ENCODE measurements around the gene METAP2. TPM values are rescaled to one million over a fixed set of nuclear protein-coding genes. Genes with fewer than 3 reads are reported as not detected.

Gene METAP2
- total and polyA plus RNA-seq, 2 donors, result 72.6 to 93.7 TPM

GRCh38 chr12:95509300-95509699 is 35.3 kb downstream of the METAP2 start:
- 96% methylated on average over 3 of the region's 3 CpGs for WGBS
- Histone ChIP-seq H3K4me3 (ENCODE audit: low read length in 2 of 2) (no peak overlapping the region), H3K4me1 (ENCODE audit: control insufficient read depth in 2 of 2, insufficient read depth in 2 of 2, low read length in 2 of 2) (no peaks in the 10 kb centered on the region), H3K27me3 (ENCODE audit: control insufficient read depth in 2 of 2, insufficient read depth in 1 of 2, low read length in 1 of 2) (no peaks in the 10 kb centered on the region), H3K27ac (ENCODE audit: low read depth in 1 of 2, low read length in 1 of 2) (no peak overlapping the region), H3K9me3 (ENCODE audit: control insufficient read depth in 2 of 2, insufficient read depth in 1 of 2, low read length in 1 of 2) (no peaks in the 10 kb centered on the region), H3K36me3 (ENCODE audit: control insufficient read depth in 2 of 2, insufficient read depth in 2 of 2, low read length in 1 of 2) (peaks cover 35 to 79% of the 10 kb centered on the region in 2 donors)
- DNase-seq (ENCODE audit: low read depth in 6 of 9, low spot score in 9 of 9), result no peak

DNA sequence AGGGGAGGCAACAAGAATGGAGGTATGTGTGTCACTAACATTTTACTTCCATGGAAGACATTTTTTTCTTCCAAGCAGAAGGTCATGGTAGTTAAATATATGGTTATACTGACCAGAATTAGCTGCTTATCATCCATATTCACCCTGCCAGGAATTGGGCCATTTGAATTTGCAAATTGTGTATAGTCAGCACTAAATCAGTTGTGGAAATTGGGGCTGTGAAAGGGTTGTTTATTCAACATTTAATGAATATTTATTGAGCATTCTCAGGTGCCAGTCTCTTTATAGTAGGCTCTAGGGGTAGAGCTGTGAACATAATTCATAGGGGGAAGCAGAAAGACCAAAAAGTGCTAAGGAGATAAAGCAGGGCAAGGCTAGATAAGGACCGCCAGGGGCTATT is 38.0 kb downstream of the METAP2 start:
- Histone ChIP-seq H3K4me3 (ENCODE audit: low read length in 2 of 2) (no peak overlapping the region), H3K27me3 (ENCODE audit: control insufficient read depth in 2 of 2, insufficient read depth in 1 of 2, low read length in 1 of 2) (no peaks in the 10 kb centered on the region), H3K27ac (ENCODE audit: low read depth in 1 of 2, low read length in 1 of 2) (no peak overlapping the region), H3K36me3 (ENCODE audit: control insufficient read depth in 2 of 2, insufficient read depth in 2 of 2, low read length in 1 of 2) (peaks cover 15 to 71% of the 10 kb centered on the region in 2 donors), H3K4me1 (ENCODE audit: control insufficient read depth in 2 of 2, insufficient read depth in 2 of 2, low read length in 2 of 2) (no peaks in the 10 kb centered on the region), H3K9me3 (ENCODE audit: control insufficient read depth in 2 of 2, insufficient read depth in 1 of 2, low read length in 1 of 2) (no peaks in the 10 kb centered on the region)
- WGBS, result 100% methylated on average over 1 of the region's 1 CpG
- DNase-seq (ENCODE audit: low read depth in 6 of 9, low spot score in 9 of 9), result no peak

- H3K9me3 ChIP-seq (ENCODE audit: control insufficient read depth in 2 of 2, insufficient read depth in 1 of 2, low read length in 1 of 2), result no peaks in the 10 kb centered on the region
These were observed 39.6 kb downstream of the METAP2 start for GRCh38 chr12:95513599-95513998.

GRCh38 chr12:95515197-95515596 is 41.2 kb downstream of the METAP2 start:
- H3K27ac ChIP-seq (ENCODE audit: low read depth in 1 of 2, low read length in 1 of 2), result no peak overlapping the region
- no peaks in the 10 kb centered on the region for H3K4me1 ChIP-seq (ENCODE audit: control insufficient read depth in 2 of 2, insufficient read depth in 2 of 2, low read length in 2 of 2)
- H3K4me3 ChIP-seq (ENCODE audit: low read length in 2 of 2), result no peak overlapping the region
- H3K27me3 ChIP-seq (ENCODE audit: control insufficient read depth in 2 of 2, insufficient read depth in 1 of 2, low read length in 1 of 2), result no peaks in the 10 kb centered on the region
- DNase-seq (ENCODE audit: low read depth in 6 of 9, low spot score in 9 of 9), result no peak
- 97% methylated on average over 3 of the region's 3 CpGs for WGBS
- H3K36me3 ChIP-seq (ENCODE audit: control insufficient read depth in 2 of 2, insufficient read depth in 2 of 2, low read length in 1 of 2), result peaks cover 7 to 50% of the 10 kb centered on the region in 2 donors
- H3K9me3 ChIP-seq (ENCODE audit: control insufficient read depth in 2 of 2, insufficient read depth in 1 of 2, low read length in 1 of 2), result no peaks in the 10 kb centered on the region

More at GRCh38 chr12:95513599-95513998, 39.6 kb downstream of the METAP2 start:
- Histone ChIP-seq H3K36me3 (ENCODE audit: control insufficient read depth in 2 of 2, insufficient read depth in 2 of 2, low read length in 1 of 2) (peaks cover 7 to 59% of the 10 kb centered on the region in 2 donors), H3K4me3 (ENCODE audit: low read length in 2 of 2) (no peak overlapping the region), H3K27ac (ENCODE audit: low read depth in 1 of 2, low read length in 1 of 2) (no peak overlapping the region), H3K4me1 (ENCODE audit: control insufficient read depth in 2 of 2, insufficient read depth in 2 of 2, low read length in 2 of 2) (no peaks in the 10 kb centered on the region), H3K27me3 (ENCODE audit: control insufficient read depth in 2 of 2, insufficient read depth in 1 of 2, low read length in 1 of 2) (no peaks in the 10 kb centered on the region)
- 98% methylated on average over 5 of the region's 5 CpGs for WGBS
- no peak for DNase-seq (ENCODE audit: low read depth in 6 of 9, low spot score in 9 of 9)

DNA sequence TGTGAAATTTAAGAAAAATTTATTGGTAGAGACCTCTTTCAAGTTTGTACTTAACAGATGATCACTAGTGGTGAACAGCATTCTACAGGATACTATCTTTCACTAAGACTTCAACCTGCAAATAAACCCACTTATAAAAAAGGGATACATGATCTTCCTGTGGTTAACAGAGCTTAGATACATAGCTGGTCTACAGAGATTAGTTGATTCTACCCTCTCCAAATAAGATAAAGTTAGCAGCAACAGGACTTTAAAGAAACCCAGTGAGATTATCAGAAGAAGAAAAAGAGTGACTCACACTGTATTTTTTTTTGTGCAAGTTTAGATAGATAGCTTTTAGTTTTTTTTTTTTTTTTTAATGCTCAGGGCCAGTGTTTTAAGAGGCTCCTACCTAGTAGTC is 42.8 kb downstream of the METAP2 start:
- peaks cover 7 to 41% of the 10 kb centered on the region in 2 donors for H3K36me3 ChIP-seq (ENCODE audit: control insufficient read depth in 2 of 2, insufficient read depth in 2 of 2, low read length in 1 of 2)

DNA sequence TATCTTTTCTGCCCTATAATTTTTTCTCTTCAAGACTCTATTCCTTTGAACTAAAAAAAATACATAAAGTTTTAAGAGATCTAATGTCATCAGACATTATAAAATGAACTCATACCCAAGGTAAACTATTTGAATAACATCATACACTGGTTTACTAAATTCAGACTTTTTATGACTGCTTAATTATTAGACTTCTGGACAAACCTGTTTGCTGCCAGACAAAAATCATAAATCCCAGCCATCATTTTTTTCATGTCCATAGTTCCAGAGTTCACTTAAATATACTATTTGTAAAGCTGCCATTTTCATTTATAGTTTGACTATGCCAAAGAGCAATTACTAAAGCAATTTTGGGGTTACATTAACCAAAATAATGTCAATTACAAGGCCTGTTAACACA is 43.3 kb downstream of the METAP2 start:
- H3K27me3 ChIP-seq (ENCODE audit: control insufficient read depth in 2 of 2, insufficient read depth in 1 of 2, low read length in 1 of 2), result no peaks in the 10 kb centered on the region
- DNase-seq (ENCODE audit: low read depth in 6 of 9, low spot score in 9 of 9), result no peak

More for the DNA sequence above, 42.8 kb downstream of the METAP2 start:
- no peak for DNase-seq (ENCODE audit: low read depth in 6 of 9, low spot score in 9 of 9)
- no peaks in the 10 kb centered on the region for H3K9me3 ChIP-seq (ENCODE audit: control insufficient read depth in 2 of 2, insufficient read depth in 1 of 2, low read length in 1 of 2)
- H3K4me1 ChIP-seq (ENCODE audit: control insufficient read depth in 2 of 2, insufficient read depth in 2 of 2, low read length in 2 of 2), result no peaks in the 10 kb centered on the region
- no peaks in the 10 kb centered on the region for H3K27me3 ChIP-seq (ENCODE audit: control insufficient read depth in 2 of 2, insufficient read depth in 1 of 2, low read length in 1 of 2)
- H3K4me3 ChIP-seq (ENCODE audit: low read length in 2 of 2), result no peak overlapping the region
- no peak overlapping the region for H3K27ac ChIP-seq (ENCODE audit: low read depth in 1 of 2, low read length in 1 of 2)

DNA sequence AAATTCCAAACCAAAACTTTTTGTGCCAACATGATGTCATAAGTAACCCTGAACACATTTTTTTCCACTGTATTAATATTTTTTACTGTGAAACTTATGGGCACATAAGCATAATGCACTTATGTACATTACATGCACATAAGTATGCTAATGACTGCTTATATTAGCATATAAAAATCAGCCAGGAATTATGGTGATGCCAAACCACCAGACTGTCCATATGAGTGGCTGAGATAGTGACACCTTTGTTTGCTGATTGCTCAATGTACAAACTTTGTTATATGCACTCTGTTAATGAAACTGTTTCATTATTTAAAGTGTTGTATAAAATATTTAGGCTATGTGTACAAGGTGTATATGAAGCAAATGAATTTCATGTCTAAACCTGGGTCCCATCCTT is 45.0 kb downstream of the METAP2 start:
- Histone ChIP-seq H3K36me3 (ENCODE audit: control insufficient read depth in 2 of 2, insufficient read depth in 2 of 2, low read length in 1 of 2) (peaks cover 0 to 20% of the 10 kb centered on the region in 2 donors), H3K9me3 (ENCODE audit: control insufficient read depth in 2 of 2, insufficient read depth in 1 of 2, low read length in 1 of 2) (no peaks in the 10 kb centered on the region), H3K27ac (ENCODE audit: low read depth in 1 of 2, low read length in 1 of 2) (no peak overlapping the region), H3K27me3 (ENCODE audit: control insufficient read depth in 2 of 2, insufficient read depth in 1 of 2, low read length in 1 of 2) (no peaks in the 10 kb centered on the region), H3K4me1 (ENCODE audit: control insufficient read depth in 2 of 2, insufficient read depth in 2 of 2, low read length in 2 of 2) (no peaks in the 10 kb centered on the region), H3K4me3 (ENCODE audit: low read length in 2 of 2) (no peak overlapping the region)
- DNase-seq (ENCODE audit: low read depth in 6 of 9, low spot score in 9 of 9), result no peak

More for the DNA sequence above, 43.3 kb downstream of the METAP2 start:
- no peak overlapping the region for H3K27ac ChIP-seq (ENCODE audit: low read depth in 1 of 2, low read length in 1 of 2)
- peaks cover 2 to 36% of the 10 kb centered on the region in 2 donors for H3K36me3 ChIP-seq (ENCODE audit: control insufficient read depth in 2 of 2, insufficient read depth in 2 of 2, low read length in 1 of 2)
- H3K4me3 ChIP-seq (ENCODE audit: low read length in 2 of 2), result no peak overlapping the region
- no peaks in the 10 kb centered on the region for H3K9me3 ChIP-seq (ENCODE audit: control insufficient read depth in 2 of 2, insufficient read depth in 1 of 2, low read length in 1 of 2)
- no peaks in the 10 kb centered on the region for H3K4me1 ChIP-seq (ENCODE audit: control insufficient read depth in 2 of 2, insufficient read depth in 2 of 2, low read length in 2 of 2)

GRCh38 chr12:95520816-95521215 is 46.9 kb downstream of the METAP2 start:
- Histone ChIP-seq H3K4me1 (ENCODE audit: control insufficient read depth in 2 of 2, insufficient read depth in 2 of 2, low read length in 2 of 2) (no peaks in the 10 kb centered on the region), H3K4me3 (ENCODE audit: low read length in 2 of 2) (no peak overlapping the region), H3K36me3 (ENCODE audit: control insufficient read depth in 2 of 2, insufficient read depth in 2 of 2, low read length in 1 of 2) (peaks cover 0 to 6% of the 10 kb centered on the region in 2 donors)

DNA sequence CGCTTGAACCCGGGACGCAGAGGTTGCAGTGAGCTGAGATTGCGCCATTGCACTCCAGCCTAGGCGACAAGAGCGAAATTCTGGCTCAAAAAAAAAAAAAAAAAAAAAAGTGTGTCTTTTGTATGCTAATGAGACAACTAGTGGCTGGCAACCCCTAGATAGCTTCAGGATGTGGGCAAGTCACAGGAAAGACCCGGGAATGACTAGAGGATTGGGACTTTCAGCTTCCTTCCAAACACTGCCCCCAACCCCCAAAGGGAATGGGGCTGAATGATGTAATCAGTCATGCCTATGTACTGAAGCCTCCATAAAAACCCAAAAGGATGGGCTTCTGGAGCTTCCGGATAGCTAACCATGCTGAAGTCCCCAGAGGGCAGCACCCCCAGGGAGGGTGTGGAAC is 48.7 kb downstream of the METAP2 start:
- Histone ChIP-seq H3K27ac (ENCODE audit: low read depth in 1 of 2, low read length in 1 of 2) (no peak overlapping the region), H3K36me3 (ENCODE audit: control insufficient read depth in 2 of 2, insufficient read depth in 2 of 2, low read length in 1 of 2) (peaks cover 0 to 2% of the 10 kb centered on the region in 2 donors), H3K4me3 (ENCODE audit: low read length in 2 of 2) (no peak overlapping the region), H3K9me3 (ENCODE audit: control insufficient read depth in 2 of 2, insufficient read depth in 1 of 2, low read length in 1 of 2) (no peaks in the 10 kb centered on the region), H3K4me1 (ENCODE audit: control insufficient read depth in 2 of 2, insufficient read depth in 2 of 2, low read length in 2 of 2) (no peaks in the 10 kb centered on the region), H3K27me3 (ENCODE audit: control insufficient read depth in 2 of 2, insufficient read depth in 1 of 2, low read length in 1 of 2) (no peaks in the 10 kb centered on the region)
- WGBS, result 89% methylated on average over 8 of the region's 8 CpGs
- DNase-seq (ENCODE audit: low read depth in 6 of 9, low spot score in 9 of 9), result no peak

More at GRCh38 chr12:95520816-95521215, 46.9 kb downstream of the METAP2 start:
- WGBS, result 98% methylated on average over 6 of the region's 6 CpGs
- Histone ChIP-seq H3K27ac (ENCODE audit: low read depth in 1 of 2, low read length in 1 of 2) (no peak overlapping the region), H3K9me3 (ENCODE audit: control insufficient read depth in 2 of 2, insufficient read depth in 1 of 2, low read length in 1 of 2) (no peaks in the 10 kb centered on the region), H3K27me3 (ENCODE audit: control insufficient read depth in 2 of 2, insufficient read depth in 1 of 2, low read length in 1 of 2) (no peaks in the 10 kb centered on the region)
- no peak for DNase-seq (ENCODE audit: low read depth in 6 of 9, low spot score in 9 of 9)

DNA sequence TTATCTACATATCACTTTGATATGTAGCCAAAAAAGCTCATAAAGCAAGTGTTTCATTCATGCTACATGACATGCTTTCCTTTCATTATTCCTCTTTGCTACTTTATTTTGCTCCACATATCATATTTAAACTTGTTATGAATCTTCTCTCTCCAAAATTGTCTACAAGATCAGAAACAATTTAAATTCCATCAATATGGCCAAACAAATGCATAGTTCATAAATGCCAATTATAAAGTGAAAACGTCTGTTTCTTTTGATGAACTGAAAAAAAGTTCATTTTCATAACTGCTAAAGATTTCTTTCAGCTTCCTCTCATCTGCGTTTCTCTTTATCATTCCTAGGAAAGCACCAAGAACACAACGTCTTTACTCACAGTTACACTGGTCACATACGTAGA is 54.5 kb downstream of the METAP2 start:
- WGBS, result 90% methylated on average over 4 of the region's 4 CpGs
- H3K4me1 ChIP-seq (ENCODE audit: control insufficient read depth in 2 of 2, insufficient read depth in 2 of 2, low read length in 2 of 2), result no peaks in the 10 kb centered on the region
- H3K36me3 ChIP-seq (ENCODE audit: control insufficient read depth in 2 of 2, insufficient read depth in 2 of 2, low read length in 1 of 2), result no peaks in the 10 kb centered on the region
- H3K27me3 ChIP-seq (ENCODE audit: control insufficient read depth in 2 of 2, insufficient read depth in 1 of 2, low read length in 1 of 2), result no peaks in the 10 kb centered on the region
- H3K4me3 ChIP-seq (ENCODE audit: low read length in 2 of 2), result no peak overlapping the region
- no peak for DNase-seq (ENCODE audit: low read depth in 6 of 9, low spot score in 9 of 9)
- H3K9me3 ChIP-seq (ENCODE audit: control insufficient read depth in 2 of 2, insufficient read depth in 1 of 2, low read length in 1 of 2), result no peaks in the 10 kb centered on the region
- no peak overlapping the region for H3K27ac ChIP-seq (ENCODE audit: low read depth in 1 of 2, low read length in 1 of 2)

All from thymus (tissue), 11 donors.